Measurements from ENCODE around the gene TRABD2B. TPM values are rescaled to one million over a fixed set of nuclear protein-coding genes. Genes with fewer than 3 reads are reported as not detected.

Gene TRABD2B
- polyA plus RNA-seq, 3 donors: 16.1 to 17.2 (median 16.7) TPM

GRCh38 chr1:47713333-47713953 lies 283.7 kb downstream of the TRABD2B start:
- DNase-seq (ENCODE audit: low read depth in 3 of 3, low spot score in 2 of 3): no peak

GRCh38 chr1:47712596-47713299 lies 284.4 kb downstream of the TRABD2B start:
- no peak for DNase-seq (ENCODE audit: low read depth in 3 of 3, low spot score in 2 of 3)

- no peak for DNase-seq (ENCODE audit: low read depth in 3 of 3, low spot score in 2 of 3)
Observed at GRCh38 chr1:47711848-47712492, 285.2 kb downstream of the TRABD2B start.

GRCh38 chr1:47711184-47711847 lies 285.9 kb downstream of the TRABD2B start:
- no peak for DNase-seq (ENCODE audit: low read depth in 3 of 3, low spot score in 2 of 3)

Other genes starting within 250 kb of the TRABD2B start
- gene SLC5A9, start 225.3 kb upstream of the TRABD2B start, polyA plus RNA-seq (ENCODE audit: insufficient read length in 3 of 3): 10 to 100 TPM; 15.4 to 17.2 (median 15.6) TPM